Body of pancreas (tissue), 4 donors: ENCODE results near the gene EPHA10.

Source experiments
- CTCF ChIP-seq, 7 experiments: fragments of 450-650 bp in 4 of 7; fragments of 200-600 bp in 3 of 7; sonication (generic) in 3 of 7; IDR thresholded peaks; one replicate each; pipeline ENCODE4 v1.5.1; 2016 to 2019; ENCODE audit warnings: antibody characterized with exemption in 7 of 7
- POLR2A ChIP-seq, 3 donors: fragments of 450-650 bp; IDR thresholded peaks; one replicate each; pipeline ENCODE4 v1.6.1; 2016; ENCODE audit warnings: antibody characterized with exemption in 3 of 3, mild to moderate bottlenecking in 2 of 3

GRCh38 chr1:37714226-37714625 is 50.7 kb downstream of the EPHA10 start:
- TF ChIP-seq CTCF (IDR thresholded peaks at IDR 0.05): no peak
- TF ChIP-seq POLR2A (IDR thresholded peaks at IDR 0.05): no peak
